Endodermal cell (in vitro differentiated cells): ENCODE data around the gene UGP2. TPM values are rescaled to one million over a fixed set of nuclear protein-coding genes. Genes with fewer than 3 reads are reported as not detected.

Source experiments
- DNase-seq: peaks from one replicate; pipeline ENCODE4 v3.0.0-alpha.2; 2017
- H3K27ac ChIP-seq: 2 replicates; pipeline ENCODE4 v1.5.1; 2013; ENCODE audit warnings: mild to moderate bottlenecking, low read depth, low read length, moderate library complexity
- H3K27me3 ChIP-seq: 2 replicates; pipeline ENCODE4 v1.6.1; 2013; ENCODE audit warnings: mild to moderate bottlenecking, low read length, moderate library complexity; ENCODE audit not compliant: insufficient read depth, control insufficient read depth, poor library complexity, severe bottlenecking
- H3K36me3 ChIP-seq: 2 replicates; pipeline ENCODE4 v1.7.0; 2013; ENCODE audit warnings: mild to moderate bottlenecking, low read length, moderate library complexity; ENCODE audit not compliant: control insufficient read depth, insufficient read depth
- H3K4me1 ChIP-seq: one replicate; pipeline ENCODE4 v1.7.0; 2013; ENCODE audit warnings: low read length; ENCODE audit not compliant: control insufficient read depth, insufficient read depth
- H3K4me3 ChIP-seq: 2 replicates; pipeline ENCODE4 v1.5.1; 2013; ENCODE audit warnings: mild to moderate bottlenecking, low read length, moderate library complexity
- H3K9ac ChIP-seq: 2 replicates; pipeline ENCODE4 v1.6.1; 2013; ENCODE audit warnings: mild to moderate bottlenecking, low read length, moderate library complexity; ENCODE audit not compliant: poor library complexity, severe bottlenecking; ENCODE audit errors: extremely low read depth
- H3K9me3 ChIP-seq: 2 replicates; pipeline ENCODE4 v1.6.1; 2013; ENCODE audit warnings: mild to moderate bottlenecking, low read length, moderate library complexity; ENCODE audit not compliant: control insufficient read depth
- H3K27ac Mint-ChIP-seq: 2 replicates; pipeline ENCODE4 v1.8.0; 2020; ENCODE audit warnings: mixed read lengths
- H3K27me3 Mint-ChIP-seq: 2 replicates; pipeline ENCODE4 v1.8.0; 2021; ENCODE audit warnings: mild to moderate bottlenecking, mixed read lengths; ENCODE audit not compliant: insufficient read depth
- H3K36me3 Mint-ChIP-seq: 2 replicates; pipeline ENCODE4 v1.8.0; 2020; ENCODE audit warnings: low read depth, mixed read lengths
- H3K4me1 Mint-ChIP-seq: 2 replicates; pipeline ENCODE4 v1.8.0; 2020; ENCODE audit warnings: mixed read lengths
- H3K4me3 Mint-ChIP-seq: 2 replicates; pipeline ENCODE4 v1.8.0; 2020; ENCODE audit warnings: mild to moderate bottlenecking, moderate library complexity, mixed read lengths
- H3K9me3 Mint-ChIP-seq: 2 replicates; pipeline ENCODE4 v1.8.0; 2020; ENCODE audit warnings: mild to moderate bottlenecking, mixed read lengths
- WGBS, 2 experiments: methylation state at CpG; one replicate each; pipeline versions ENCODE4 v1.1.5 to v1.1.7; 2013; ENCODE audit warnings: missing lambda C conversion rate in 2 of 2, mixed read lengths in 1 of 2; ENCODE audit not compliant: insufficient coverage in 1 of 2, insufficient read length in 1 of 2; 5-methylcytosine and 5-hydroxymethylcytosine counted together
- total RNA-seq, 2 donors: library from RNA; stranded (reverse); fragmentation: NEBNext Ultra II Directional in 1 of 2; extraction: Animal tissue kit (Norgen Biotek cat#: 25700) in 1 of 2; gene quantifications; 2 replicates in 1 of 2; 3 replicates in 1 of 2; pipeline ENCODE4 v1.2.1, GENCODE V29; 2021
- TF ChIP-seq, protein P1 (sequence below): fragments of 200-600 bp; sonication (generic); conservative IDR thresholded peaks from 2 replicates; pipeline ENCODE4 v1.5.0; 2021; ENCODE audit warnings: antibody characterized with exemption, mild to moderate bottlenecking

The UGP2 gene
- total RNA-seq, 2 donors from 2014 or later: 104 to 136 TPM

DNA sequence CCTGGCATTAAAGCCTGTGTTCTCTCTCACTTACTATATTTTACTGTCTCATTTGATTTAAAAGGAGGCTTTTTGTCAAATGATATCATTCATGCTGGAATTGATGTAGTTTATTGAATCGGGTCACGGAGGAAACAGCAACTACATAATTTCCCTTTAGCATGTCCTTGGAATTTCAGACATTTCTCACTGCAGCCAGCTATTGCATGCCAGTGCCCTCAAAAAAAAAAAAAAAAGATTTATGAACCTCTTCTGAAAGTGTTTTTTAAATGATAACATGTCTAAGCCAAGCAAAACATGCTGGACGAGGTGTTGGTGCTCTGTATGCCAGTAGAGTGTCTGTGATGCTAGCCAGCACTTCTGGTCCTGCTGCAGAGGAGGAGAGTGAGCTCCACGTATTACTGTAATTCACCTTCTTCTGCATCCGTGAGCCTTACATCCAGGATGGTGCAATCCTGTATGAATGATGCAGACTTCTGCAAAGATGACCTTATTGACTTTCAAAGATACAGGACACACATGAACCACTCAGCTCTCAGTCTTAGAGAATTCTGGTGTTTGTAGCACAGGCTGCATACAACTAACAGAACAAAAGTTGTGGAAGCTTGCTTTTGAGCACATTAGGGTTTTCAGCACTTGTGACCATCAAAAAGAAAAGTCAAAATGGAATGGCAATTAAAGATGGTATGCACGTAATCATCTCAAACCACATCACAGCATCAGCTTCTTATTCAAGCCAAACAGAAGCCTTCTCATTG, 31.1 kb downstream of the UGP2 start:
- H3K27me3 ChIP-seq: no peaks in the 10 kb centered on the region
- Mint-ChIP-seq H3K9me3 (peaks cover 12% of the 10 kb centered on the region), H3K4me1 (peaks cover 7% of the 10 kb centered on the region), H3K4me3 (no peak overlapping the region), H3K27ac (no peak overlapping the region), H3K36me3 (peaks cover 64% of the 10 kb centered on the region), H3K27me3 (no peaks in the 10 kb centered on the region)
- DNase-seq: no peak
- no peak overlapping the region for H3K27ac ChIP-seq
- TF ChIP-seq, protein P1, sequence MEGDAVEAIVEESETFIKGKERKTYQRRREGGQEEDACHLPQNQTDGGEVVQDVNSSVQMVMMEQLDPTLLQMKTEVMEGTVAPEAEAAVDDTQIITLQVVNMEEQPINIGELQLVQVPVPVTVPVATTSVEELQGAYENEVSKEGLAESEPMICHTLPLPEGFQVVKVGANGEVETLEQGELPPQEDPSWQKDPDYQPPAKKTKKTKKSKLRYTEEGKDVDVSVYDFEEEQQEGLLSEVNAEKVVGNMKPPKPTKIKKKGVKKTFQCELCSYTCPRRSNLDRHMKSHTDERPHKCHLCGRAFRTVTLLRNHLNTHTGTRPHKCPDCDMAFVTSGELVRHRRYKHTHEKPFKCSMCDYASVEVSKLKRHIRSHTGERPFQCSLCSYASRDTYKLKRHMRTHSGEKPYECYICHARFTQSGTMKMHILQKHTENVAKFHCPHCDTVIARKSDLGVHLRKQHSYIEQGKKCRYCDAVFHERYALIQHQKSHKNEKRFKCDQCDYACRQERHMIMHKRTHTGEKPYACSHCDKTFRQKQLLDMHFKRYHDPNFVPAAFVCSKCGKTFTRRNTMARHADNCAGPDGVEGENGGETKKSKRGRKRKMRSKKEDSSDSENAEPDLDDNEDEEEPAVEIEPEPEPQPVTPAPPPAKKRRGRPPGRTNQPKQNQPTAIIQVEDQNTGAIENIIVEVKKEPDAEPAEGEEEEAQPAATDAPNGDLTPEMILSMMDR: no peak
- H3K9me3 ChIP-seq: peaks cover 19% of the 10 kb centered on the region
- no peaks in the 10 kb centered on the region for H3K4me1 ChIP-seq
- H3K36me3 ChIP-seq: peaks cover 63% of the 10 kb centered on the region
- no peak overlapping the region for H3K9ac ChIP-seq
- WGBS, 2 experiments: 75 to 87% methylated on average over 4 to 6 of the region's 6 CpGs
- no peak overlapping the region for H3K4me3 ChIP-seq

DNA sequence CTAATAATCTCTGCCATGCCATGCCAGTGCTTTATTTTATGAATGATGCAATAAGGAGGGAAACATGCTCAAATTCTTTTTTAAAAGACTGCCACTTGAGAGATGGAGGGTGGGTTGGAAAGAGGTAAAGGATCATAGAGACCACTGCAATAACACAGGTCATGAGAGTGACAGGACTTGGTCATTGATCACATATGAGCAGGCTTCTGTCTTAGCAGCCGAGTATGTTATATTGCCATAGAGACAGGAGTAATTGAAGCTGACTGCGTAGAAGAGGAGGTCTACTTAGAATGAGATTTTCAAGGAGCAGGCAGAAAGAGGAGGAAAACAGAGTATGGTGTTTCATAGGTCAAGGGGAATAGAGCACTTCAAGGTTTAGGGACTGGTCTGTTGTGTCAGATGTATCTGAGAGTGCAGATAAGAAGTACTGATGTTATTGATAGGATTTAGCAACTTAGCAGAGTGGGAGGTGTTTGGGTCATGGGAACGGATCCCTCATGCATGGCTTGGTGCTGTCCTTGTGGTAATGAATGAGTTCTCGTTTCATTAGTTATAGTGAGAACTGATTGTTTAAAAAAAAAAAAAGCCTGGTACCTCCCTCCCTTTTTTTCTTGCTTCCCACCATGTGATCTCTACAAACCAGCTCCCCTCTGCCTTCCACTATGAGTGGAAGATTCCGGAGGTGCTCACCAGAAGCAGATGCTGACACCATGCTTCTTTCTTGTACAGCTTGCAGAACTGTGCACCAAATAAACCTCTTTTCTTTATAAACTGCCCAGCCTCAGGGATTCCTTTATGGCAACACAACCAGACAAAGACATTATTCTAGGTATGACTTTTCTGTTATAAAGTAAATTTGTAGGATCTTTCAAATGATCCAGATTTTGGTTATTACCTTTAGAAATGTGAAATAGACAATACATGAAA, 32.8 kb downstream of the UGP2 start:
- no peak overlapping the region for H3K9ac ChIP-seq
- Mint-ChIP-seq H3K27ac (peak overlapping the region; percentile 5), H3K36me3 (peaks cover 65% of the 10 kb centered on the region), H3K27me3 (no peaks in the 10 kb centered on the region), H3K4me3 (no peak overlapping the region), H3K9me3 (peaks cover 12% of the 10 kb centered on the region), H3K4me1 (peaks cover 10% of the 10 kb centered on the region)
- DNase-seq: no peak
- H3K4me3 ChIP-seq: no peak overlapping the region
- peaks cover 62% of the 10 kb centered on the region for H3K36me3 ChIP-seq
- WGBS, 2 experiments: 93 to 94% methylated on average over 3 to 5 of the region's 5 CpGs
- peaks cover under 1% of the 10 kb centered on the region for H3K4me1 ChIP-seq
- H3K9me3 ChIP-seq: peaks cover 19% of the 10 kb centered on the region
- TF ChIP-seq, protein P1: no peak
- H3K27me3 ChIP-seq: no peaks in the 10 kb centered on the region
- H3K27ac ChIP-seq: no peak overlapping the region

DNA sequence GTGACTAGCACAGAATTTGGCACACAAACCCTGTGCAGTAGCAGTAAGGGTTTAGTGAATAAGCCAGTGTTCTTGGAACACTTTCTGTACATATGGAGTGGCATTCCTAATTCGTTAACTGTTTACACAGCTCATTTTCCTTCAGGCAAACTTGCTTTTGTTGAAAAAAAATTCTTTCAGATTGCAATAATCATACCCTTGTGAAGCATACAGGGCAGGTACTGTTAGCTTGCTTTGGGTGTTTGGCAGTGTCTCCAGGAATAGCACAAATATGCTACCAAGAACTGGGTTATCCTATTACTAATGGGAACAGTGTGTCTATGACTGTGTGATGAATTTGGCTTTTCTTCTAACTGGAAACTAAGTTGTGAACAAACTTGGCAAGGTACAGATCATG, 33.4 kb downstream of the UGP2 start:
- no peak overlapping the region for H3K27ac ChIP-seq
- H3K9ac ChIP-seq: no peak overlapping the region
- H3K27me3 Mint-ChIP-seq: no peaks in the 10 kb centered on the region
- TF ChIP-seq, protein P1: no peak
- peaks cover 12% of the 10 kb centered on the region for H3K4me1 Mint-ChIP-seq
- H3K27ac Mint-ChIP-seq: no peak overlapping the region
- H3K36me3 Mint-ChIP-seq: peaks cover 64% of the 10 kb centered on the region
- no peak overlapping the region for H3K4me3 Mint-ChIP-seq
- 89% methylated on average over 1 of the region's 1 CpG; no CpG with 5 or more reads in 1 of the 2 experiments for WGBS, 2 experiments
- no peak for DNase-seq
- peaks cover 3% of the 10 kb centered on the region for H3K4me1 ChIP-seq
- H3K4me3 ChIP-seq: no peak overlapping the region
- H3K27me3 ChIP-seq: no peaks in the 10 kb centered on the region
- H3K9me3 ChIP-seq: peaks cover 19% of the 10 kb centered on the region
- H3K9me3 Mint-ChIP-seq: peaks cover 12% of the 10 kb centered on the region
- peaks cover 62% of the 10 kb centered on the region for H3K36me3 ChIP-seq
